ENCODE data around the gene AQR. TPM values are rescaled to one million over a fixed set of nuclear protein-coding genes. Genes with fewer than 3 reads are reported as not detected.

Gene AQR
- total and polyA plus RNA-seq, 2 of the 13 experiments (the other 11 are each of a cell fraction or from before 2014, with no cell fraction given), result 18.7 to 31.3 TPM

DNA sequence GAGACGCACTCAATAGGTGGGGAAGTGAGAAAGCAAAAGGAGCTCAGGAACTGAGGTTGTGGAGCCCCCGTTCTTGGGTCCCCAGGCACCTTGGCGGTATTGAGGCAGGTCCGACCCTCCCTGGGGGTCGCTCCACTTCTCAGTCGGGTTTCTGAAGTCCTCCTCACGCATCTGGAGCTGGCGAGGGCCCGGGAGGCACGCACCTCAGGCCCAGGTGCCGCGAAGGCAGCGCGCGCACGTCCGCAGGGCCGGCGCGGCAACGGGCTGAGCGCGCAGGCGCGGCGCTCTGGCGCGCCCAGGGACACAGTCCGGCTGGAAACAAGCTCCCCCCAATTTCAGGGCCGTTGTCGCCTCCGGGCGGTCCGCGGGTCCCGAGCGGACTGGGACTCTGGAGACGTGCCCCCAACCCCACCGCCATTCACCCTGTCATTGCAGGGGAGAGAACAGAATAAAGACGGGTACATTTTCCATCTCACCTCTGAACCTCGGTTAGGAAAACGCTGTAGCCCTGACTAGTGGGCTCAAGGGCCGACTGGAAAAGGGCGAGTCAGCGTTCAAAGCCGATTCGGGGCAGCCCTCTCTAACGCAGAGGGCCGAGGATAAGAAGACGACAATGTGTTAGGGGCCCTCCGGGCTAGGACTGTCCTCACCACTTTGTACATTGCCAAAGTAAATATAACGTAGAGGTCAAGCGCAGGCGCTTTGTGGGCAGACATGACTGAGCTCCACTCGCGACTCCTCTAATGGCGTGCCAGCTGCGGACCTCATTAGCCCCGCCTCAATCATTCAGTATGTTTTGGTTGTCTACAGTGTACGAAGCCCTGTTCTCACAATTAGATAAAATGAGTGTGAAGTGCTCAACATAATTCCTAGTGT, 18.7 kb upstream of the AQR start, which contains the start of gene ZNF770 (continued):
- TF ChIP-seq, protein P1, sequence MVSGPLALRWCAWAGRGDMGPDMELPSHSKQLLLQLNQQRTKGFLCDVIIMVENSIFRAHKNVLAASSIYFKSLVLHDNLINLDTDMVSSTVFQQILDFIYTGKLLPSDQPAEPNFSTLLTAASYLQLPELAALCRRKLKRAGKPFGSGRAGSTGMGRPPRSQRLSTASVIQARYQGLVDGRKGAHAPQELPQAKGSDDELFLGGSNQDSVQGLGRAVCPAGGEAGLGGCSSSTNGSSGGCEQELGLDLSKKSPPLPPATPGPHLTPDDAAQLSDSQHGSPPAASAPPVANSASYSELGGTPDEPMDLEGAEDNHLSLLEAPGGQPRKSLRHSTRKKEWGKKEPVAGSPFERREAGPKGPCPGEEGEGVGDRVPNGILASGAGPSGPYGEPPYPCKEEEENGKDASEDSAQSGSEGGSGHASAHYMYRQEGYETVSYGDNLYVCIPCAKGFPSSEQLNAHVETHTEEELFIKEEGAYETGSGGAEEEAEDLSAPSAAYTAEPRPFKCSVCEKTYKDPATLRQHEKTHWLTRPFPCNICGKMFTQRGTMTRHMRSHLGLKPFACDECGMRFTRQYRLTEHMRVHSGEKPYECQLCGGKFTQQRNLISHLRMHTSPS (CRISPR knock-in tag; IDR thresholded peaks at IDR 0.05; ENCODE audit: low read depth), result no peak
- no peak for TF ChIP-seq SP1 (IDR thresholded peaks at IDR 0.05)
- peak; percentile 67; the same call in 1 of the 2 replicates for TF ChIP-seq SP1 (CRISPR knock-in tag; IDR thresholded peaks at IDR 0.05)
- peak; percentile 2 for TF ChIP-seq ZNF781 (CRISPR knock-in tag; IDR thresholded peaks at IDR 0.05; ENCODE audit: borderline replicate concordance, not compliant biosample characterization)
- no peak for TF ChIP-seq SOX13 (IDR thresholded peaks at IDR 0.05)
- peak in 1 of 2 experiments; percentile 4; a peak in 1 of 4 replicates for TF ChIP-seq SOX13 (CRISPR knock-in tag; conservative IDR thresholded peaks at IDR 0.05 in 1 of 2, IDR thresholded peaks at IDR 0.05 in 1 of 2)
- peak; percentile 82 for TF ChIP-seq SAP130 (CRISPR knock-in tag; IDR thresholded peaks at IDR 0.05; ENCODE audit: low read depth)
- TF ChIP-seq ZNF761 (CRISPR knock-in tag; conservative IDR thresholded peaks at IDR 0.05), result peak; percentile 85; the same call in 1 of the 2 replicates
- TF ChIP-seq BRCA1 (CRISPR knock-in tag; IDR thresholded peaks at IDR 0.05), result peak; percentile 21; the same call in 1 of the 2 replicates
- TF ChIP-seq, protein P2, sequence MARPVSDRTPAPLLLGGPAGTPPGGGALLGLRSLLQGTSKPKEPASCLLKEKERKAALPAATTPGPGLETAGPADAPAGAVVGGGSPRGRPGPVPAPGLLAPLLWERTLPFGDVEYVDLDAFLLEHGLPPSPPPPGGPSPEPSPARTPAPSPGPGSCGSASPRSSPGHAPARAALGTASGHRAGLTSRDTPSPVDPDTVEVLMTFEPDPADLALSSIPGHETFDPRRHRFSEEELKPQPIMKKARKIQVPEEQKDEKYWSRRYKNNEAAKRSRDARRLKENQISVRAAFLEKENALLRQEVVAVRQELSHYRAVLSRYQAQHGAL (CRISPR knock-in tag; IDR thresholded peaks at IDR 0.05; ENCODE audit: not compliant biosample characterization), result peak; percentile 63
- TF ChIP-seq, protein P3, sequence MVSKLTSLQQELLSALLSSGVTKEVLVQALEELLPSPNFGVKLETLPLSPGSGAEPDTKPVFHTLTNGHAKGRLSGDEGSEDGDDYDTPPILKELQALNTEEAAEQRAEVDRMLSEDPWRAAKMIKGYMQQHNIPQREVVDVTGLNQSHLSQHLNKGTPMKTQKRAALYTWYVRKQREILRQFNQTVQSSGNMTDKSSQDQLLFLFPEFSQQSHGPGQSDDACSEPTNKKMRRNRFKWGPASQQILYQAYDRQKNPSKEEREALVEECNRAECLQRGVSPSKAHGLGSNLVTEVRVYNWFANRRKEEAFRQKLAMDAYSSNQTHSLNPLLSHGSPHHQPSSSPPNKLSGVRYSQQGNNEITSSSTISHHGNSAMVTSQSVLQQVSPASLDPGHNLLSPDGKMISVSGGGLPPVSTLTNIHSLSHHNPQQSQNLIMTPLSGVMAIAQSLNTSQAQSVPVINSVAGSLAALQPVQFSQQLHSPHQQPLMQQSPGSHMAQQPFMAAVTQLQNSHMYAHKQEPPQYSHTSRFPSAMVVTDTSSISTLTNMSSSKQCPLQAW (CRISPR knock-in tag; IDR thresholded peaks at IDR 0.05), result peak; percentile 79
- TF ChIP-seq POLR2AphosphoS5 (IDR thresholded peaks at IDR 0.05; ENCODE audit: low read depth, low read length), result peak; percentile 72
- 0 out of 2 replicates have a peak, but pooled peaks have one; percentile 59 for TF ChIP-seq ZNF34 (CRISPR knock-in tag; IDR thresholded peaks at IDR 0.05; ENCODE audit: borderline replicate concordance)
- peak; percentile 71; the same call in 1 of the 2 replicates for TF ChIP-seq GATA4 (IDR thresholded peaks at IDR 0.05; ENCODE audit: borderline replicate concordance, low read depth)
- TF ChIP-seq, protein P4, sequence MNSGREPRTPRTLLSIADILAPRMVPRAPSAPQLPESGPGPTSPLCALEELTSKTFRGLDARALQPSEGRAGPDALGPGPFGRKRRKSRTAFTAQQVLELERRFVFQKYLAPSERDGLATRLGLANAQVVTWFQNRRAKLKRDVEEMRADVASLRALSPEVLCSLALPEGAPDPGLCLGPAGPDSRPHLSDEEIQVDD (CRISPR knock-in tag; IDR thresholded peaks at IDR 0.05; ENCODE audit: borderline replicate concordance), result peak; percentile 75; the same call in 1 of the 2 replicates
- no peak for TF ChIP-seq ZNF230 (CRISPR knock-in tag; IDR thresholded peaks at IDR 0.05)
- peak; percentile 3; the same call in 1 of the 2 replicates for TF ChIP-seq KLF15 (CRISPR knock-in tag; IDR thresholded peaks at IDR 0.05; ENCODE audit: borderline replicate concordance)
- no peak for TF ChIP-seq FOXP1 (IDR thresholded peaks at IDR 0.05)
- TF ChIP-seq FOXP1 (CRISPR knock-in tag; IDR thresholded peaks at IDR 0.05), result no peak
- peak; percentile 89 for TF ChIP-seq MXI1 (IDR thresholded peaks at IDR 0.05; ENCODE audit: borderline replicate concordance, low read depth, low read length)
- no peak for TF ChIP-seq ONECUT2 (CRISPR knock-in tag; IDR thresholded peaks at IDR 0.05)
- peak; percentile 91 for TF ChIP-seq IKZF4 (CRISPR knock-in tag; IDR thresholded peaks at IDR 0.05; ENCODE audit: borderline replicate concordance, low read depth, not compliant biosample characterization)
- TF ChIP-seq, protein P5, sequence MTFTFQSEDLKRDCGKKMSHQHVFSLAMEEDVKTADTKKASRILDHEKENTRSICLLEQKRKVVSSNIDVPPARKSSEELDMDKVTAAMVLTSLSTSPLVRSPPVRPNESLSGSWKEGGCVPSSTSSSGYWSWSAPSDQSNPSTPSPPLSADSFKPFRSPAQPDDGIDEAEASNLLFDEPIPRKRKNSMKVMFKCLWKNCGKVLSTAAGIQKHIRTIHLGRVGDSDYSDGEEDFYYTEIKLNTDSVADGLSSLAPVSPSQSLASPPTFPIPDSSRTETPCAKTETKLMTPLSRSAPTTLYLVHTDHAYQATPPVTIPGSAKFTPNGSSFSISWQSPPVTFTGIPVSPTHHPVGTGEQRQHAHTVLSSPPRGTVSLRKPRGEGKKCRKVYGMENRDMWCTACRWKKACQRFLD (CRISPR knock-in tag; IDR thresholded peaks at IDR 0.05; ENCODE audit: borderline replicate concordance), result peak; percentile 66; the same call in 1 of the 2 replicates
